PFSK-1 (cell line): ENCODE measurements around the gene STIM1.

Experiments
- FOXP2 ChIP-seq: optimal IDR thresholded peaks from 2 replicates; pipeline ENCODE3; 2011; ENCODE audit warnings: borderline replicate concordance, control low read depth, inconsistent platforms; ENCODE audit not compliant: insufficient read depth; ENCODE audit errors: extremely low read length, extremely low read depth
- POLR2AphosphoS5 ChIP-seq: IDR thresholded peaks from 2 replicates; pipeline ENCODE4 v1.6.1; 2012; ENCODE audit warnings: low read depth, mild to moderate bottlenecking, control low read depth, low read length, moderate library complexity
- SIN3A ChIP-seq: IDR thresholded peaks from 2 replicates; pipeline ENCODE4 v1.6.1; 2012; ENCODE audit warnings: mild to moderate bottlenecking, low read length, moderate library complexity, borderline replicate concordance; ENCODE audit not compliant: insufficient read depth
- TF ChIP-seq, protein P1 (sequence below), 2 experiments: IDR thresholded peaks; 2 replicates each; pipeline versions ENCODE4 v1.6.1 to v1.8.0; 2011 to 2012; ENCODE audit warnings: low read depth in 2 of 2, low read length in 2 of 2, control low read depth in 1 of 2, inconsistent platforms in 1 of 2, mild to moderate bottlenecking in 1 of 2, moderate library complexity in 1 of 2; ENCODE audit not compliant: insufficient read depth in 1 of 2

DNA sequence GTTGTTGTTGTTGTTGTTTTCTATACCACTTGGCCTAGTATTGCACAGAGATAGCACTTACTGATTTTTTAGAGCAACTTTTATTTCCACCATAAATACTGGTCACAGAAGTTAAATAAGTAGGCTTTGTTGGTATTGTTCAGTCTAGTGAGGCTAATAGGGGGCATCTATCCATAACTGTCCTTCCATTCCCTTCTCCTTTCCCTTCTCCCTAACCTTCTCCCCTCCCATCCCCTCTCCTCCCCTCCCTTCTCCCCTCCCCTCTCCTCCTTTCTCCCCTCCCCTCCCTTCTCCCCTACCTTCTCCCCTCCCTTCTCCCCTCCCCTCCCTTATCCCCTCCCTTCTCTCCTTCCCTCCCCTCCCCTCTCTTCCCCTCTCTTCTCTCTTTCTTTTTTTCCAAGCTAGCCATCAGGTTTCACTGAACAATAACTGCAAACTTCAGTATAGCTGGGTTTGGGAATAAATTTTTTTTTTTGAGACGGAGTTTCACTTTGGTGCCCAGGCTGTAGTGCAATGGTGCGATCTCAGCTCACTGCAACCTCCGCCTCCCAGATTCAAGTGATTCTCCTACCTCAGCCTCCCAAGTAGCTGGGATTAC lies 56.5 kb downstream of the STIM1 start:
- TF ChIP-seq POLR2AphosphoS5 (no peak), SIN3A (no peak), FOXP2 (no peak)
- TF ChIP-seq, protein P1, sequence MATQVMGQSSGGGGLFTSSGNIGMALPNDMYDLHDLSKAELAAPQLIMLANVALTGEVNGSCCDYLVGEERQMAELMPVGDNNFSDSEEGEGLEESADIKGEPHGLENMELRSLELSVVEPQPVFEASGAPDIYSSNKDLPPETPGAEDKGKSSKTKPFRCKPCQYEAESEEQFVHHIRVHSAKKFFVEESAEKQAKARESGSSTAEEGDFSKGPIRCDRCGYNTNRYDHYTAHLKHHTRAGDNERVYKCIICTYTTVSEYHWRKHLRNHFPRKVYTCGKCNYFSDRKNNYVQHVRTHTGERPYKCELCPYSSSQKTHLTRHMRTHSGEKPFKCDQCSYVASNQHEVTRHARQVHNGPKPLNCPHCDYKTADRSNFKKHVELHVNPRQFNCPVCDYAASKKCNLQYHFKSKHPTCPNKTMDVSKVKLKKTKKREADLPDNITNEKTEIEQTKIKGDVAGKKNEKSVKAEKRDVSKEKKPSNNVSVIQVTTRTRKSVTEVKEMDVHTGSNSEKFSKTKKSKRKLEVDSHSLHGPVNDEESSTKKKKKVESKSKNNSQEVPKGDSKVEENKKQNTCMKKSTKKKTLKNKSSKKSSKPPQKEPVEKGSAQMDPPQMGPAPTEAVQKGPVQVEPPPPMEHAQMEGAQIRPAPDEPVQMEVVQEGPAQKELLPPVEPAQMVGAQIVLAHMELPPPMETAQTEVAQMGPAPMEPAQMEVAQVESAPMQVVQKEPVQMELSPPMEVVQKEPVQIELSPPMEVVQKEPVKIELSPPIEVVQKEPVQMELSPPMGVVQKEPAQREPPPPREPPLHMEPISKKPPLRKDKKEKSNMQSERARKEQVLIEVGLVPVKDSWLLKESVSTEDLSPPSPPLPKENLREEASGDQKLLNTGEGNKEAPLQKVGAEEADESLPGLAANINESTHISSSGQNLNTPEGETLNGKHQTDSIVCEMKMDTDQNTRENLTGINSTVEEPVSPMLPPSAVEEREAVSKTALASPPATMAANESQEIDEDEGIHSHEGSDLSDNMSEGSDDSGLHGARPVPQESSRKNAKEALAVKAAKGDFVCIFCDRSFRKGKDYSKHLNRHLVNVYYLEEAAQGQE (IDR thresholded peaks at IDR 0.05; ENCODE audit: insufficient read depth in 1 of 2, low read depth in 2 of 2, low read length in 2 of 2), result no peak
